ENCODE results near the gene EME1.

DNA sequence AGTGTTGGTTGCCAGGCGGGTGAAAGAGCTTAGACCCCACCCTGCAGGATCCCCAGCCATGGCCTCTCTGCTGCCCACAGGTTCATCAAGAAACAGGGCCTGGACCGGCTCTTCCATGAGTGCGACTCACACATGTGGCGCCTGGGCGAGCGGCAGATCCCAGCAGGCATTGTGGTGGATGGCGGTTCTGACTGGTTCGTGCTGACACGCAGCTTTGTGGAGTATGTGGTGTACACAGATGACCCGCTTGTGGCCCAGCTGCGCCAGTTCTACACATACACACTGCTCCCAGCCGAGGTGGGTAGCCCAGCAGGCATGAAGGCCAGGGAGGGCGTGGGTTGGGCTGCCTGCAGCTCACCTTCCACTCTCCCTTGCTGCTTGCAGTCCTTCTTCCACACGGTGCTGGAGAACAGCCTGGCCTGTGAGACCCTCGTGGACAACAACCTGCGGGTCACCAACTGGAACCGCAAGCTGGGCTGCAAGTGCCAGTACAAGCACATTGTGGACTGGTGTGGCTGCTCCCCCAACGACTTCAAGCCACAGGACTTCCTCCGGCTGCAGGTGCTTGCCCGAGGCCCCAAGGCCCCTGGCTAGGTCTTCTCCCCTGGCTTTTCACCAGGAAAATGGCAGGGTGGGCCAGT, 17.2 kb upstream of the EME1 start:
- no peak for TF ChIP-seq POLR2A (IDR thresholded peaks at IDR 0.05; ENCODE audit: low read depth, low read length)
- TF ChIP-seq POLR2AphosphoS5 (IDR thresholded peaks at IDR 0.05; ENCODE audit: low read depth, low read length) = no peak

All from GM12892 (cell line).